Tibial artery (tissue), 4 donors: ENCODE results near the gene PLSCR4.
A peak's percentile ranks its signal among the peaks of the same experiment; 100 is the strongest.

Experiments
- DNase-seq, 2 donors: peaks; one replicate each; pipeline ENCODE4 v3.0.0-alpha.2; 2019
- H3K27ac ChIP-seq, 2 donors: fragments of 200-600 bp; sonication (generic) in 1 of 2; 1 replicate in 1 of 2; 2 replicates in 1 of 2; pipeline ENCODE4 v1.5.1; 2018 to 2019; ENCODE audit warnings: mild to moderate bottlenecking in 1 of 2
- H3K27me3 ChIP-seq, 2 donors: fragments of 200-600 bp; sonication (generic) in 1 of 2; one replicate each; pipeline versions ENCODE4 v1.5.1 to v1.6.0; 2016 to 2019
- H3K36me3 ChIP-seq, 3 donors: fragments of 200-600 bp; sonication (generic) in 2 of 3; one replicate each; pipeline ENCODE4 v1.5.1; 2016 to 2019; ENCODE audit warnings: mild to moderate bottlenecking in 2 of 3
- H3K4me1 ChIP-seq, 4 donors: fragments of 200-600 bp; sonication (generic) in 2 of 4; 1 replicate in 3 of 4; 2 replicates in 1 of 4; pipeline ENCODE4 v1.5.1; 2016 to 2019
- H3K4me3 ChIP-seq, 2 donors: fragments of 200-600 bp; sonication (generic) in 1 of 2; 1 replicate in 1 of 2; 2 replicates in 1 of 2; pipeline ENCODE4 v1.5.1; 2018 to 2019; ENCODE audit warnings: mild to moderate bottlenecking in 2 of 2
- H3K9me3 ChIP-seq, 3 donors: fragments of 200-600 bp; sonication (generic) in 1 of 3; one replicate each; pipeline ENCODE4 v1.5.1; 2016 to 2019
- intact Hi-C: fragments of 100-400 bp; cut with DNase I; formaldehyde crosslinking; loops from one replicate; pipeline ENCODE4 v1.15.0; 2023; ENCODE audit warnings: low total_unique reads
- TF ChIP-seq, protein P1 (sequence below), 2 experiments: fragments of 200-600 bp in 1 of 2; fragments of 450-650 bp in 1 of 2; IDR thresholded peaks; one replicate each; pipeline ENCODE4 v1.5.1; 2017 to 2019; ENCODE audit warnings: antibody characterized with exemption in 2 of 2, mild to moderate bottlenecking in 1 of 2, moderate library complexity in 1 of 2

The PLSCR4 gene

GRCh38 chr3:146199762-146200161 lies 51.1 kb downstream of the PLSCR4 start:
- no peak for DNase-seq
- intact Hi-C loops: no loop called here
- H3K36me3 ChIP-seq: peaks cover 0 to 20% (median 18%) of the 10 kb centered on the region in 3 donors
- H3K27ac ChIP-seq: no peak overlapping the region
- H3K4me3 ChIP-seq: no peak overlapping the region
- TF ChIP-seq, protein P1, sequence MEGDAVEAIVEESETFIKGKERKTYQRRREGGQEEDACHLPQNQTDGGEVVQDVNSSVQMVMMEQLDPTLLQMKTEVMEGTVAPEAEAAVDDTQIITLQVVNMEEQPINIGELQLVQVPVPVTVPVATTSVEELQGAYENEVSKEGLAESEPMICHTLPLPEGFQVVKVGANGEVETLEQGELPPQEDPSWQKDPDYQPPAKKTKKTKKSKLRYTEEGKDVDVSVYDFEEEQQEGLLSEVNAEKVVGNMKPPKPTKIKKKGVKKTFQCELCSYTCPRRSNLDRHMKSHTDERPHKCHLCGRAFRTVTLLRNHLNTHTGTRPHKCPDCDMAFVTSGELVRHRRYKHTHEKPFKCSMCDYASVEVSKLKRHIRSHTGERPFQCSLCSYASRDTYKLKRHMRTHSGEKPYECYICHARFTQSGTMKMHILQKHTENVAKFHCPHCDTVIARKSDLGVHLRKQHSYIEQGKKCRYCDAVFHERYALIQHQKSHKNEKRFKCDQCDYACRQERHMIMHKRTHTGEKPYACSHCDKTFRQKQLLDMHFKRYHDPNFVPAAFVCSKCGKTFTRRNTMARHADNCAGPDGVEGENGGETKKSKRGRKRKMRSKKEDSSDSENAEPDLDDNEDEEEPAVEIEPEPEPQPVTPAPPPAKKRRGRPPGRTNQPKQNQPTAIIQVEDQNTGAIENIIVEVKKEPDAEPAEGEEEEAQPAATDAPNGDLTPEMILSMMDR (IDR thresholded peaks at IDR 0.05): no peak
- no peaks in the 10 kb centered on the region for H3K9me3 ChIP-seq
- no peaks in the 10 kb centered on the region for H3K27me3 ChIP-seq
- H3K4me1 ChIP-seq: peaks cover 0 to 15% (median 0%) of the 10 kb centered on the region in 4 donors

GRCh38 chr3:146196789-146197188 lies 54.1 kb downstream of the PLSCR4 start:
- Histone ChIP-seq H3K4me1 (peaks cover 0 to 16% (median 0%) of the 10 kb centered on the region in 4 donors), H3K27me3 (no peaks in the 10 kb centered on the region), H3K36me3 (peaks cover 14 to 33% (median 27%) of the 10 kb centered on the region in 3 donors), H3K9me3 (no peaks in the 10 kb centered on the region), H3K27ac (no peak overlapping the region), H3K4me3 (no peak overlapping the region)
- TF ChIP-seq, protein P1 (IDR thresholded peaks at IDR 0.05): no peak
- no peak for DNase-seq
- intact Hi-C loops: no loop called here

GRCh38 chr3:146195605-146196004 lies 55.3 kb downstream of the PLSCR4 start:
- H3K4me3 ChIP-seq: no peak overlapping the region
- peaks cover 0 to 16% (median 0%) of the 10 kb centered on the region in 4 donors for H3K4me1 ChIP-seq
- no peak for DNase-seq
- no peaks in the 10 kb centered on the region for H3K9me3 ChIP-seq
- peak overlapping the region; percentile 15 to 35 for H3K27ac ChIP-seq
- intact Hi-C loops: no loop called here
- H3K36me3 ChIP-seq: peaks cover 14 to 34% (median 27%) of the 10 kb centered on the region in 3 donors
- TF ChIP-seq, protein P1 (IDR thresholded peaks at IDR 0.05): no peak
- H3K27me3 ChIP-seq: no peaks in the 10 kb centered on the region

GRCh38 chr3:146195030-146195429 lies 55.9 kb downstream of the PLSCR4 start:
- Histone ChIP-seq H3K27ac (peak overlapping the region; percentile 15 to 35), H3K4me1 (peaks cover 0 to 16% (median 0%) of the 10 kb centered on the region in 4 donors)

GRCh38 chr3:146191051-146191450 lies 59.9 kb downstream of the PLSCR4 start:
- no peaks in the 10 kb centered on the region for H3K9me3 ChIP-seq
- H3K36me3 ChIP-seq: peaks cover 14 to 35% (median 21%) of the 10 kb centered on the region in 3 donors
- TF ChIP-seq, protein P1 (IDR thresholded peaks at IDR 0.05): no peak
- intact Hi-C loops: loop anchor here (5.0 kb wide), 1 partner anchor 129 kb away; no protein-coding TSS in a partner anchor
- H3K4me3 ChIP-seq: no peak overlapping the region
- DNase-seq: no peak
- H3K27ac ChIP-seq: no peak overlapping the region
- peaks cover 0 to 14% (median 0%) of the 10 kb centered on the region in 4 donors for H3K4me1 ChIP-seq
- no peaks in the 10 kb centered on the region for H3K27me3 ChIP-seq

More at GRCh38 chr3:146195030-146195429, 55.9 kb downstream of the PLSCR4 start:
- peaks cover 14 to 40% (median 27%) of the 10 kb centered on the region in 3 donors for H3K36me3 ChIP-seq
- H3K27me3 ChIP-seq: no peaks in the 10 kb centered on the region
- TF ChIP-seq, protein P1 (IDR thresholded peaks at IDR 0.05): no peak
- H3K9me3 ChIP-seq: no peaks in the 10 kb centered on the region
- H3K4me3 ChIP-seq: no peak overlapping the region
- DNase-seq: no peak
- intact Hi-C loops: no loop called here
